ENCODE results near the gene FXYD3. TPM values are rescaled to one million over a fixed set of nuclear protein-coding genes. Genes with fewer than 3 reads are reported as not detected.
"Not testable (repeated sequence)": the region's sequence is repeated elsewhere in the genome, so short reads cannot be mapped to it uniquely, and the experiment has no call there.

The FXYD3 gene
- total RNA-seq, 1 donor from 2014 or later: not detected

DNA sequence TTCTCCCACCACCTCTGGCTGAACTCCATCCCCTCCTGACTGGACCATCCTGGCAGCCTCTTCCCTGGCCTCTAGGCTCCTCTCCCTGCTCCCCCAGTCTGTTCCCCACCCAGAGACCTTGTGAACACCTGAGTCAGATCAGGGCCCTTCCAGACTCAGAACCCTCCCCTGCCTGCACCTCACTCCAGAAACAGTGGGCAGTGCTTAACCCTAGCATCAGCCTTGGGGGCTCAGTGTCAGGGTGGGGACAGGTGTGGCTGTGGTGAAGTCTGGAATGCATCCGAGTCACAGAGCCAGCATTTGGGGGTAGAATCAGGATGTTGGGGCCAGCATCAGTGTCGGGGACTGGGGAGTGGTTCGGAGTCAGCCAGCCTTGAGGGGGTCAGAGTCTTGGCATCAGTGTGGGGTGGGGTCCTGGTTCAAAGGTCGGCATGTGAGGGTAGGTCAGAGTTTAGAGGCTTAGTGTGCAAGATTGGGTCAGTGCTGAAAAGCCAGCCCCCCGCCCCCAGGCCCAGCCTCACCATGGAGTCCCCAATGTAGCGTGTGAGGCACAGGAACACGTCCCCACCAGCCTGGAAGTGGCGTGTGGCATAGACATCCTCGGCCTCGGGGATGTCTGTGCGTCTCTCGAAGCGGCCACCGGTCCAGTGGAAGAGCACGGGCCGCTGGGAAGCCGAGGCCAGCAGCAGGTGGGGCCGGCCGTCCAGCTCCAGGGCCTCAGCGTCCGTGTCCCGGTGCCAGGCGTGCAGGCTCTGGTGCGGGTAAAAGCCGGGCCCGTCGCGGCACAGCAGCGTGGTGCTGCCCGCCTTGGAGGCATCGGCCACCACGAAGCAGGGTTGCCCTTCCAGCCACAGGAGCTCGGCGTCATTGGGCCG is 10.4 kb downstream of the FXYD3 start:
- Mint-ChIP-seq H3K4me1 (ENCODE audit: unreplicated experiment) (peaks cover 9% of the 10 kb centered on the region), H3K9me3 (ENCODE audit: unreplicated experiment) (no peaks in the 10 kb centered on the region), H3K27me3 (ENCODE audit: unreplicated experiment) (peaks cover 22% of the 10 kb centered on the region), H3K27ac (ENCODE audit: unreplicated experiment) (no peak overlapping the region), H3K4me3 (ENCODE audit: unreplicated experiment) (no peak overlapping the region), H3K36me3 (ENCODE audit: unreplicated experiment) (no peaks in the 10 kb centered on the region)
- TF ChIP-seq, protein P1, sequence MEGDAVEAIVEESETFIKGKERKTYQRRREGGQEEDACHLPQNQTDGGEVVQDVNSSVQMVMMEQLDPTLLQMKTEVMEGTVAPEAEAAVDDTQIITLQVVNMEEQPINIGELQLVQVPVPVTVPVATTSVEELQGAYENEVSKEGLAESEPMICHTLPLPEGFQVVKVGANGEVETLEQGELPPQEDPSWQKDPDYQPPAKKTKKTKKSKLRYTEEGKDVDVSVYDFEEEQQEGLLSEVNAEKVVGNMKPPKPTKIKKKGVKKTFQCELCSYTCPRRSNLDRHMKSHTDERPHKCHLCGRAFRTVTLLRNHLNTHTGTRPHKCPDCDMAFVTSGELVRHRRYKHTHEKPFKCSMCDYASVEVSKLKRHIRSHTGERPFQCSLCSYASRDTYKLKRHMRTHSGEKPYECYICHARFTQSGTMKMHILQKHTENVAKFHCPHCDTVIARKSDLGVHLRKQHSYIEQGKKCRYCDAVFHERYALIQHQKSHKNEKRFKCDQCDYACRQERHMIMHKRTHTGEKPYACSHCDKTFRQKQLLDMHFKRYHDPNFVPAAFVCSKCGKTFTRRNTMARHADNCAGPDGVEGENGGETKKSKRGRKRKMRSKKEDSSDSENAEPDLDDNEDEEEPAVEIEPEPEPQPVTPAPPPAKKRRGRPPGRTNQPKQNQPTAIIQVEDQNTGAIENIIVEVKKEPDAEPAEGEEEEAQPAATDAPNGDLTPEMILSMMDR (IDR thresholded peaks at IDR 0.05): no peak
- DNase-seq (ENCODE audit: extremely low spot score, unreplicated experiment): no peak

DNA sequence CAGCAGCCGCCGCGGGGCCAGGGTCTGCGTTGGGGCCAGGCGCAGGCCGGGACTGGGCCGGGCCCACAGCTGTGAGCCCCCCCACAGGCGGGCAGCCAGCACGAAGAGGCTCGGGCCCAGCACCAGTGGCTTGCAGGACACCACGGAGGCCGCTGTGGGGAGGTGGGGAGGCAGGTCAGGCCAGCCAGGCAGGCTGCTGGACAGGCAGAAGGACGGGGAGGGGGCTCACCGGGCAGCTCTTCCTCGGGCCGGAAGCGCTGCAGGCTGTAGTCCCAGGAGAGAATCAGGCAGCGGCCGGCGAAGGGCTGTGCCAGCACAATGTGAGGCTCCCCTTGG is 11.0 kb downstream of the FXYD3 start:
- Mint-ChIP-seq H3K4me3 (ENCODE audit: unreplicated experiment) (no peak overlapping the region), H3K27ac (ENCODE audit: unreplicated experiment) (no peak overlapping the region), H3K4me1 (ENCODE audit: unreplicated experiment) (peaks cover 9% of the 10 kb centered on the region), H3K27me3 (ENCODE audit: unreplicated experiment) (peaks cover 22% of the 10 kb centered on the region), H3K9me3 (ENCODE audit: unreplicated experiment) (no peaks in the 10 kb centered on the region), H3K36me3 (ENCODE audit: unreplicated experiment) (no peaks in the 10 kb centered on the region)
- TF ChIP-seq, protein P1 (IDR thresholded peaks at IDR 0.05): no peak
- no peak for DNase-seq (ENCODE audit: extremely low spot score, unreplicated experiment)

DNA sequence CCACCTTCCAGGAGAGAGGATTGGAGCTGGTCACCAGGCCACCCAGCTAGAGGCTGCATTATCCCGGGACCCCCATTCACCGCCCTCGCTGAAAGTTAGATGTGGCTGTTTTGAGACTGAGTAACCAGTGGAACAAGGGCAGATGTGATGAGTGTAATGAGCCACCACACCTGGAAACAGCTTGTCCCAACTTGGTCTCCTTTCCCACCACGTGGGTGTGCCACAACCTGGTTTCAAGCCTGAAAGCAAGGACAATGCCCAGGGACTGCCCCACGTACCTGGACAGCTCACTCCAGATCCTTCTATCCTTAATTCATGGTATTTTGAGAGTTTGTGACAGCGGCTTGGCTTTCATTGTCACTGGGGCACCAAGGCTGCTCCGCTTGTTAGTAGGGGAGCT is 12.2 kb downstream of the FXYD3 start:
- Mint-ChIP-seq H3K4me1 (ENCODE audit: unreplicated experiment) (peaks cover 6% of the 10 kb centered on the region), H3K27ac (ENCODE audit: unreplicated experiment) (no peak overlapping the region), H3K27me3 (ENCODE audit: unreplicated experiment) (peaks cover 16% of the 10 kb centered on the region), H3K9me3 (ENCODE audit: unreplicated experiment) (no peaks in the 10 kb centered on the region), H3K36me3 (ENCODE audit: unreplicated experiment) (no peaks in the 10 kb centered on the region), H3K4me3 (ENCODE audit: unreplicated experiment) (no peak overlapping the region)
- TF ChIP-seq, protein P1 (IDR thresholded peaks at IDR 0.05): no peak
- DNase-seq (ENCODE audit: extremely low spot score, unreplicated experiment): no peak

DNA sequence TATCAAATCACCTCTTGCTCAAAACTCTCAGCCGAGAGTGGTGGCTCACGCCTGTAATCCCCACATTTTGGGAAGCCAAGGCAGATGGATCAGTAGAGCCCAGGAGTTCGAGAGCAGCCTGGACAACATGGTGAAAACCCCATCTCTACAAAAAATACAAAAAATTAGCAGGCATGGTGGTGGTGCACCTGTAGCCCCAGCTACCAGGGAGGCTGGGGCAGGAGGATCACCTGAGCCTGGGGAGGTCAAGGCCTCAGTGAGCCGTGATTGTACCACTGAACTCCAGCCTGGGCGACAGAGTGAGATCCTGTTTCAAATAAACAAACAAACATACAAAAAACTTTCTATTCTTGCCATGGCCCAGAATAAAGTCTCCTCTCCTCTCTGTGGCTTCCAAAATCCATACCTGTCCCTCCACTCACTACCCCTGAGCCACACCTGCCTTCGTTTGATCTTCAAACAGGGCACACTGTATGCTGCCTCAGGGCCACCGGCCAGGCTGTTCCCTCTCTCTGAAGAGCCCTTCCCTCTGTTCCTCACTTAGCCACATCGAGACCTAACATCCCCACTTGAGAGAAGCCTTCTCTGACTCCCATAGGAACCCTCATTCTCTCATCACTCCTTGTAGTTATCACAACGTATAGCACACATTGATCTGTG is 12.9 kb downstream of the FXYD3 start:
- Mint-ChIP-seq H3K4me1 (ENCODE audit: unreplicated experiment) (peaks cover 3% of the 10 kb centered on the region), H3K27me3 (ENCODE audit: unreplicated experiment) (peaks cover 20% of the 10 kb centered on the region), H3K36me3 (ENCODE audit: unreplicated experiment) (no peaks in the 10 kb centered on the region)

DNA sequence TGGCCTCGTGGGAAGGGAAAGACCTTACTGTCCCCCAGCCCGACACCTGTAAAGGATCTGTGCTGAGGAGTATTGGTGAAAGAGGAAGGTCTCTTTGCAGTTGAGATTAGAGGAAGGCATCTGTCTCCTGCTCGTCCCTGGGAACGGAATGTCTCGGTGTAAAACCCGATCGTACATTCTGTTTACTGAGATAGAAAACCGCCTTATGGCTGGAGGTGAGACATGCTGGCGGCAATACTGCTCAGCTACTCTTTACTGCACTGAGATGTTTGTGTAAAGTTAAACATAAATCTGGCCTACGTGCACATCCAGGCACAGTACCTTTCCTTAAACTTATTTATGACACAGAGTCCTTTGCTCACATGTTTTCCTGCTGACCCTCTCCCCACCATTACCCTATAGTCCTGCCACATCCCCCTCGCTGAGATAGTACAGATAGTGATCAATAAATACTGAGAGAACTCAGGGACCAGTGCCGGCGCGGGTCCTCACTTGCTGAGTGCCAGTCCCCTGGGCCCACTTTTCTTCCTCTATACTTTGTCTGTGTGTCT is 14.2 kb downstream of the FXYD3 start:
- not testable (repeated sequence) for H3K9me3 Mint-ChIP-seq (ENCODE audit: unreplicated experiment); H3K36me3 Mint-ChIP-seq (ENCODE audit: unreplicated experiment)

More for the DNA sequence above, 12.9 kb downstream of the FXYD3 start:
- DNase-seq (ENCODE audit: extremely low spot score, unreplicated experiment): no peak
- Mint-ChIP-seq H3K4me3 (ENCODE audit: unreplicated experiment) (no peak overlapping the region), H3K9me3 (ENCODE audit: unreplicated experiment) (no peaks in the 10 kb centered on the region), H3K27ac (ENCODE audit: unreplicated experiment) (no peak overlapping the region)
- TF ChIP-seq, protein P1 (IDR thresholded peaks at IDR 0.05): no peak

More for the DNA sequence above, 14.2 kb downstream of the FXYD3 start:
- not testable (repeated sequence) for H3K4me3 Mint-ChIP-seq (ENCODE audit: unreplicated experiment); H3K4me1 Mint-ChIP-seq (ENCODE audit: unreplicated experiment); DNase-seq (ENCODE audit: extremely low spot score, unreplicated experiment); H3K27ac Mint-ChIP-seq (ENCODE audit: unreplicated experiment)
- peaks cover 23% of the 10 kb centered on the region for H3K27me3 Mint-ChIP-seq (ENCODE audit: unreplicated experiment)
